Cardiac fibroblast (primary cell): Measurements from ENCODE around the gene BUD31.

ENCODE experiments used
- DNase-seq, 2 donors: peaks; one replicate each; pipeline versions ENCODE4 v3.0.0 to v3.0.0-alpha.2; 2010; ENCODE audit warnings: low read depth in 2 of 2
- H3K4me3 ChIP-seq, 2 donors: replicated peaks in 1 of 2; 1 replicate in 1 of 2; 2 replicates in 1 of 2; pipeline ENCODE4 v1.5.1; 2011; ENCODE audit warnings: low read depth in 2 of 2, low read length in 2 of 2, mild to moderate bottlenecking in 2 of 2, moderate library complexity in 1 of 2
- CTCF ChIP-seq: IDR thresholded peaks from one replicate; pipeline ENCODE4 v1.5.1; 2011; ENCODE audit warnings: low read depth, mild to moderate bottlenecking, low read length, inconsistent platforms

The BUD31 gene

GRCh38 chr7:99408379-99409191, at the start of gene BUD31, which contains the start of gene PDAP1:
TSS of gene BUD31 (plus strand) at chr7:99408969. CDS start at chr7:99411093, 2,124 bp downstream.
TSS of gene PDAP1 (minus strand) at chr7:99408597. CDS start at chr7:99408548, 49 bp downstream.
- DNase-seq = peak; percentile 97
- peak within 1 kb of the TSS; percentile 96 for H3K4me3 ChIP-seq
- TF ChIP-seq CTCF = no peak

DNA sequence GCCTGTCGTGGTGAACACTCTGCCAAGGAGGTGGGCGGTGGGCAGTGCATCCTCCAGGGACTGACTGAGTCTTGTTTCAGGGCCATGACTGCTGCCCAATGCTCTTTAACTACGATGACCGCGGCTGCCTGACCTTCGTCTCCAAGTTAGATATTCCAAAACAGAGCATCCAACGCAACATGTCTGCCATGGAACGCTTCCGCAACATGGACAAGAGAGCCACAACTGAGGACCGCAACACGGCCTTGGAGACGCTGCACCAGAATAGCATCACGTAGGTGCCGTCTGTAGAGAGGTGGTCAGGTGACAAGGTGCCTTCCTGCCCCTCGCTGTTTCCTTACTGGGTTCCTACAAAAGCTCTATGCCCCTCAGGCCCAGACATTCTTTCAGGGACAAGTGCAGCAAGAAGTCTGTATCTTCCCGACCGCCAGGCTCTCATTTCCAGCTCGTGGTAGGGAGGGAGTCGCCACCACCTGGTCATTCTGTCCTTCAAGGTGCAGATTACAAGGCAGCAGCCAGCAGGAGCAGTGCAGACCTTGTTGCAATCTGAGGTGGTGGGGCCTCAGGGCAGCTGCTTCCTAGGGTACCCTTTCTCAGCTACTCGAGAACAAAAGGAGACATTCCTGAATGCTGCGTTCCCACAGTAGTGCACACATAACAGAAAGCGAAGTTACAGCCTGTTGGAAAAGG, 49.2 kb upstream of the BUD31 start:
- no peak overlapping the region for H3K4me3 ChIP-seq
- DNase-seq = no peak
- no peak for TF ChIP-seq CTCF

- TF ChIP-seq CTCF = no peak
- no peak overlapping the region for H3K4me3 ChIP-seq
- peak; percentile 51 to 65 for DNase-seq
Measured at GRCh38 chr7:99362801-99363200, 46.0 kb upstream of the BUD31 start.

DNA sequence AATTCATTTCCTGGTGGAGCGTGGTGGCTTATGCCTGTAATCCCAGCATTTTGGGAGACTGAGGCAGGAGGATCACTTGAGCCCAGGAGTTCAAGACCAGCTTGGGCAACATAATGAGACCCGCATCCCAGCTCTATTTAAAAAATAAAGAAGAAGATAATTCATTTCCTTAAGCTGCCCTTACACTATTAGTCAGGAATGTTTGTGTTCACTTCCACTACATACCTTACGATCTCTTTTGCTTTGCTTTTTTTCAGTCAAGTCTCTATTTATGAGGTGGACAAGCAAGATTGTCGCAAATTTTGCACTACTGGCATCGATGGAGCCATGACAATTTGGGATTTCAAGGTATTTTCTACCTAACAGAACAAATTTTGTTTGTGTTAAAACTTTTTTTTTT, 45.5 kb upstream of the BUD31 start:
- no peak overlapping the region for H3K4me3 ChIP-seq
- DNase-seq = no peak
- no peak for TF ChIP-seq CTCF

DNA sequence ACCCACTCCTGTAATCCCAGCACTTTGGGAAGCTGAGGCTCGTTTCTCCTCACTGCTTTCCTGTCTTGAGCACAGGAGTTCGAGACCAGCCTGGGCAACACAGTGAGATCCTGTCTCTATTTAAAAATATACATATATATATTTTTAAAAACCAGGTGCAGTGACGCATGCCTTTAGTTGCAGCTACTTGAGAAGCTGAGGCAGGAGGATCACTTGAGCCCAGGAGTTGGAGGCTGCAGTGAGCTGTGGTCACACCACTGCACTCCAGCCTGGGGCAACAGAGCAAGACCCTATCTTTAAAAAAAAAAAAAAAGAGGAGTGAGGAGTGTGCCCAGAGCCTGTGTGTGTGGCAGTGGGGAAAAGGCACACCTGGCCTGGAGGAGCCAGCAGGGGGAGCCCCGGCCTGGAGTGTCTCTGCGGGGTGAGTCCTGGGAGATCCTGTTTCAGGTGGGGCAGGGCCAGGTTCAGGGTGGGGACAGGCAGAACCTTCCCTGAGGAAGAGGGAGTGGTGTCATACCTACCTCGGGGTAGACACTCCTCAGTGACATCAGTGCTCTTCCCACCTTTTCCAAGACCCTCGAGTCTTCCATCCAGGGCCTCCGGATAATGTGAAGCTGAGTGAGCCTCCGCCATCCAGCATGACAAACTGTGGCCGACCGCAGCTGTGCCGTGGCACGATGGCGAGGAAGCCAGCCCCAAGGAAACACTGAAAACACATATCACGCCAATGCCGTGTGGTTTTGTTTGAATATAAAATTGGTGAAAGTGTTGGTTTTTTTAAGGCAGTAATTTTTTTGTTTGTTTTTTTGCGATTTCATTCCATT, 43.2 kb upstream of the BUD31 start:
- peak; percentile 26 to 29 for DNase-seq
- peak; percentile 60 for TF ChIP-seq CTCF
- H3K4me3 ChIP-seq = no peak overlapping the region

DNA sequence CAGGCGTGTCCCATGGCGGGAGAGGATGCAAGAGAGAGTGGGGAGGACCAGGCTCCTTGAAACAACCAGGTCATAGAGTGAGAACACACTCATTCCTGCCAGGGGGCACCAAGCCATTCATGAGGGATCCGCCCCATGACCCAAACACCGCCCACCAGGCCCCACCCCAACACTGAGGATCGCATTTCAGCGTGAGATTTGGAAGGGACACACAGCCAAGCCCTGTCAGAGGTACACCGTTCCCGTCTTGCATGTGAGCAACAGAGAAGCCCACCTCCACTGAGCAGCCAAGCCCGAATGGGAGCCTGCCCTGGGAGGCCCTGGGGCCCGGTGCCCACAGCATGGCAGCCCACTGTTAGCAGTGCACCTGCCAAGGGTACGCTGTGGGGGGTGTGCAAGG, 42.1 kb upstream of the BUD31 start:
- no peak for DNase-seq
- TF ChIP-seq CTCF = no peak
- H3K4me3 ChIP-seq = no peak overlapping the region
